Heart left ventricle (tissue), 13 donors: ENCODE results near the gene SYDE1.

ENCODE experiments used
- CTCF ChIP-seq, 12 donors: fragments of 200-600 bp; sonication (generic) in 4 of 12; IDR thresholded peaks; one replicate each; pipeline versions ENCODE4 v1.5.0 to v1.8.0; 2018 to 2022; ENCODE audit warnings: antibody characterized with exemption in 12 of 12, mild to moderate bottlenecking in 5 of 12
- POLR2A ChIP-seq, 2 donors: fragments of 450-650 bp; IDR thresholded peaks; one replicate each; pipeline ENCODE4 v1.6.1; 2017; ENCODE audit warnings: antibody characterized with exemption in 2 of 2, mild to moderate bottlenecking in 2 of 2, moderate library complexity in 2 of 2
- donor health status: ischemic (EF 13 %, LVEDD 7.1; RV severe dilation, severe dysfunction).
- donor health status: DM: no; HTN: yes; CAD: no.
- donor health status: DM: no; HTN: no; CAD: no.
- donor health status: ischemic (EF 25% LVEDD 6.9; RV normal size, moderate dysfunction).
- donor health status: ischemic (EF 25% LVEDD 5.7; RV mildly dilated, moderate dysfunction).
- donor health status: ischemic (EF 35%, LVEDD 5.7; RV mildly dilated, moderate dysfunction).
- donor health status: nonischemic (EF 11% LVEDD 7.7; RV severe dilation, severe dysfunction).
- donor health status: DM: yes; HTN: yes; CAD: no.
- donor health status: PGD.
- donor health status: ischemic (EF 29% LVEDD 5.4; RV normal size, mild dysfunction).
- donor health status: nonischemic (EF 23%, LVEDD 6.1; RV moderate dilation, normal function).

GRCh38 chr19:15118789-15119494 is 11.7 kb downstream of the SYDE1 start:
- TF ChIP-seq CTCF (IDR thresholded peaks at IDR 0.05) (no peak), POLR2A (IDR thresholded peaks at IDR 0.05) (no peak)
